ENCODE results near the gene ZBTB12. TPM values are rescaled to one million over a fixed set of nuclear protein-coding genes. Genes with fewer than 3 reads are reported as not detected.

The ZBTB12 gene
- total and polyA plus RNA-seq, 10 of the 15 experiments (the other 5 are each of a cell fraction or from before 2014, with no cell fraction given) = 0.81 to 4.5 (median 1.7) TPM; not detected in 4

- CTCF ChIA-PET = interaction anchor here (1.6 to 2.0 kb wide), 2 partner anchors 9 to 14 kb away, joined by 5 to 7 read pairs; partner anchors contain the start of gene EHMT2
- in situ Hi-C loops (cut with MboI) = no loop called here
- H3K36me3 ChIP-seq (ENCODE audit: control insufficient read depth in 2 of 2, insufficient read depth in 2 of 2, low read length in 1 of 2) = peaks cover 11 to 41% of the 10 kb centered on the region in 2 experiments; a peak in 3 of 4 replicates
These were observed 17.3 kb downstream of the ZBTB12 start for GRCh38 chr6:31884528-31885035.

GRCh38 chr6:31883676-31884075 is 18.2 kb downstream of the ZBTB12 start:
- no peaks in the 10 kb centered on the region for H4K20me1 ChIP-seq (ENCODE audit: control insufficient read depth, insufficient read depth)
- 95% methylated on average over 9 of the region's 12 CpGs for WGBS (ENCODE audit: insufficient coverage, insufficient replicate concordance, low lambda C conversion rate, missing lambda C conversion rate)
- no peak overlapping the region for H3K4me2 ChIP-seq (ENCODE audit: control insufficient read depth, insufficient read depth)
- H3K4me3 ChIP-seq = no peak overlapping the region
- no peak overlapping the region for H2AFZ ChIP-seq (ENCODE audit: control insufficient read depth, low read depth, low read length)
- no TSS peak for BruUV-seq (replicated peaks)
- POLR2A ChIA-PET = interaction anchor here (0.6 kb wide), 2 partner anchors 61 to 175 kb away, joined by 3 read pairs; no protein-coding TSS in a partner anchor
- H3K27ac ChIP-seq (ENCODE audit: control insufficient read depth, insufficient read depth) = no peak overlapping the region
- H3K4me1 ChIP-seq (ENCODE audit: control insufficient read depth, insufficient read depth, low read length) = no peaks in the 10 kb centered on the region
- peaks cover 11 to 39% of the 10 kb centered on the region in 2 experiments; a peak in 3 of 4 replicates for H3K36me3 ChIP-seq (ENCODE audit: control insufficient read depth in 2 of 2, insufficient read depth in 2 of 2, low read length in 1 of 2)
- SMC1A ChIA-PET (ENCODE audit: uncharacterized antibody, unreplicated experiment) = interaction anchor here (0.9 kb wide), 1 partner anchor 29 kb away, joined by 3 read pairs; no protein-coding TSS in a partner anchor
- no peaks in the 10 kb centered on the region for H3K27me3 ChIP-seq (replicated peaks in 1 of 2; ENCODE audit: control insufficient read depth in 2 of 2, insufficient read depth in 2 of 2, low read length in 1 of 2)
- no peaks in the 10 kb centered on the region for H3K79me2 ChIP-seq (ENCODE audit: control insufficient read depth, insufficient read depth, low read length)
- in situ Hi-C loops (cut with MboI) (no loop called here), intact Hi-C loops (cut with micrococcal nuclease; ENCODE audit: unreplicated experiment) (no loop called here)
- no peaks in the 10 kb centered on the region for H3K9me3 ChIP-seq (replicated peaks; ENCODE audit: control insufficient read depth, insufficient read depth, low read length)
- FAIRE-seq = no peak
- RAD21 ChIA-PET (ENCODE audit: unreplicated experiment) = no interaction called here
- no peak for DNase-seq (ENCODE audit: low read depth, low spot score)
- CTCF ChIA-PET = interaction anchor here (0.6 to 2.0 kb wide), 3 partner anchors 8 to 25 kb away, joined by 4 to 7 read pairs (median 5); partner anchors contain the start of gene EHMT2
- H3K9ac ChIP-seq (ENCODE audit: control insufficient read depth, insufficient read depth, low read length) = no peak overlapping the region
- ATAC-seq = no peak
- TF ChIP-seq EP300 (IDR thresholded peaks at IDR 0.05; ENCODE audit: borderline replicate concordance in 1 of 2, control insufficient read depth in 1 of 2, low read depth in 2 of 2, low read length in 2 of 2) = no peak
- no peak for TF ChIP-seq FOXM1 (IDR thresholded peaks at IDR 0.05; ENCODE audit: low read depth, low read length)
- TF ChIP-seq EGR1 (IDR thresholded peaks at IDR 0.05; ENCODE audit: borderline replicate concordance in 1 of 2, low read depth in 2 of 2, low read length in 2 of 2) = no peak
- TF ChIP-seq TCF12 (IDR thresholded peaks at IDR 0.05; ENCODE audit: low read depth, low read length) = no peak
- no peak for TF ChIP-seq CBFB (IDR thresholded peaks at IDR 0.05; ENCODE audit: low read depth)
- TF ChIP-seq CTCF (IDR thresholded peaks at IDR 0.05 in 2 of 3, conservative IDR thresholded peaks at IDR 0.05 in 1 of 3; ENCODE audit: control insufficient read depth in 2 of 3, extremely low read depth in 1 of 3, insufficient read depth in 1 of 3, low read depth in 3 of 3, low read length in 3 of 3) = no peak
- no peak for TF ChIP-seq POU2F2 (IDR thresholded peaks at IDR 0.05; ENCODE audit: borderline replicate concordance, low read depth, low read length)
- no peak for TF ChIP-seq HCFC1 (IDR thresholded peaks at IDR 0.05; ENCODE audit: low read length)
- no peak for TF ChIP-seq USF1 (IDR thresholded peaks at IDR 0.05; ENCODE audit: borderline replicate concordance, extremely low read length, insufficient read depth, low read depth, low read length)
- no peak for TF ChIP-seq CHD2 (IDR thresholded peaks at IDR 0.05; ENCODE audit: borderline replicate concordance, low read depth, low read length)
- no peak for TF ChIP-seq GABPA (IDR thresholded peaks at IDR 0.05; ENCODE audit: low read depth)

More at GRCh38 chr6:31884528-31885035, 17.3 kb downstream of the ZBTB12 start:
- Histone ChIP-seq H3K9me3 (replicated peaks; ENCODE audit: control insufficient read depth, insufficient read depth, low read length) (no peaks in the 10 kb centered on the region), H3K4me1 (ENCODE audit: control insufficient read depth, insufficient read depth, low read length) (no peaks in the 10 kb centered on the region), H3K27me3 (replicated peaks in 1 of 2; ENCODE audit: control insufficient read depth in 2 of 2, insufficient read depth in 2 of 2, low read length in 1 of 2) (no peaks in the 10 kb centered on the region), H3K4me2 (ENCODE audit: control insufficient read depth, insufficient read depth) (no peak overlapping the region), H3K79me2 (ENCODE audit: control insufficient read depth, insufficient read depth, low read length) (no peaks in the 10 kb centered on the region), H3K4me3 (no peak overlapping the region), H4K20me1 (ENCODE audit: control insufficient read depth, insufficient read depth) (no peaks in the 10 kb centered on the region), H3K27ac (ENCODE audit: control insufficient read depth, insufficient read depth) (no peak overlapping the region), H3K9ac (ENCODE audit: control insufficient read depth, insufficient read depth, low read length) (no peak overlapping the region), H2AFZ (ENCODE audit: control insufficient read depth, low read depth, low read length) (no peak overlapping the region)
- ChIA-PET POLR2A (interaction anchor here (0.6 kb wide), 1 partner anchor 175 kb away, joined by 3 read pairs; no protein-coding TSS in a partner anchor), SMC1A (ENCODE audit: uncharacterized antibody, unreplicated experiment) (no interaction called here), RAD21 (ENCODE audit: unreplicated experiment) (no interaction called here)
- no peak for ATAC-seq
- WGBS (ENCODE audit: insufficient coverage, insufficient replicate concordance, low lambda C conversion rate, missing lambda C conversion rate) = 96% methylated on average over 21 of the region's 22 CpGs
- FAIRE-seq = no peak
- TF ChIP-seq IKZF1 (conservative IDR thresholded peaks at IDR 0.05) = no peak
- TF ChIP-seq RAD21 (IDR thresholded peaks at IDR 0.05; ENCODE audit: insufficient read depth, low read depth, low read length) = no peak
- TF ChIP-seq ZBED1 (IDR thresholded peaks at IDR 0.05; ENCODE audit: borderline replicate concordance) = no peak
- no peak for TF ChIP-seq ETV6 (conservative IDR thresholded peaks at IDR 0.05 in 1 of 2, IDR thresholded peaks at IDR 0.05 in 1 of 2; ENCODE audit: borderline replicate concordance in 1 of 2, low read depth in 1 of 2)
- TF ChIP-seq NR2C1 (IDR thresholded peaks at IDR 0.05) = no peak
- no peak for TF ChIP-seq ASH2L (IDR thresholded peaks at IDR 0.05; ENCODE audit: borderline replicate concordance, low read depth)
- no peak for TF ChIP-seq BHLHE40 (IDR thresholded peaks at IDR 0.05; ENCODE audit: borderline replicate concordance in 1 of 2, low read depth in 2 of 2, low read length in 1 of 2)
- no peak for TF ChIP-seq TARDBP (IDR thresholded peaks at IDR 0.05; ENCODE audit: borderline replicate concordance)
- intact Hi-C loops (cut with micrococcal nuclease; ENCODE audit: unreplicated experiment) = no loop called here
- BruUV-seq (replicated peaks) = no TSS peak
- no peak for DNase-seq (ENCODE audit: low read depth, low spot score)

Data from GM12878 (cell line).